Measurements from ENCODE around the gene ELAC2. TPM values are rescaled to one million over a fixed set of nuclear protein-coding genes. Genes with fewer than 3 reads are reported as not detected.

The ELAC2 gene
- polyA plus RNA-seq, 1 experiment = 71.0 TPM

GRCh38 chr17:12996941-12997340 lies 20.9 kb downstream of the ELAC2 start:
- CTCF ChIA-PET = interaction anchor here (1.4 kb wide), 1 partner anchor 255 kb away, joined by 6 read pairs; no protein-coding TSS in a partner anchor
- POLR2A ChIA-PET = no interaction called here
- H3K36me3 ChIP-seq (ENCODE audit: control insufficient read depth, insufficient read depth, low read length) = peaks cover 58% of the 10 kb centered on the region
- no peak overlapping the region for H3K4me3 ChIP-seq (ENCODE audit: low read depth, low read length)
- DNase-seq (ENCODE audit: low read depth) = no peak
- no peak for TF ChIP-seq CTCF (IDR thresholded peaks at IDR 0.05; ENCODE audit: insufficient read depth, low read depth, low read length)
- H3K27me3 ChIP-seq (ENCODE audit: control insufficient read depth, insufficient read depth, low read length) = no peaks in the 10 kb centered on the region

GRCh38 chr17:12996357-12996756 lies 21.5 kb downstream of the ELAC2 start:
- no peak for DNase-seq (ENCODE audit: low read depth)
- ChIA-PET POLR2A (no interaction called here), CTCF (no interaction called here)
- Histone ChIP-seq H3K27me3 (ENCODE audit: control insufficient read depth, insufficient read depth, low read length) (no peaks in the 10 kb centered on the region), H3K4me3 (ENCODE audit: low read depth, low read length) (no peak overlapping the region), H3K36me3 (ENCODE audit: control insufficient read depth, insufficient read depth, low read length) (peaks cover 58% of the 10 kb centered on the region)
- TF ChIP-seq CTCF (IDR thresholded peaks at IDR 0.05; ENCODE audit: insufficient read depth, low read depth, low read length) = no peak

- POLR2A ChIA-PET = no interaction called here
- no peak for TF ChIP-seq CTCF (IDR thresholded peaks at IDR 0.05; ENCODE audit: insufficient read depth, low read depth, low read length)
These were observed 21.9 kb downstream of the ELAC2 start for GRCh38 chr17:12995896-12996295.

GRCh38 chr17:12995106-12995895 lies 22.5 kb downstream of the ELAC2 start:
- no peak for DNase-seq (ENCODE audit: low read depth)
- Histone ChIP-seq H3K36me3 (ENCODE audit: control insufficient read depth, insufficient read depth, low read length) (peaks cover 55% of the 10 kb centered on the region), H3K4me3 (ENCODE audit: low read depth, low read length) (no peak overlapping the region), H3K27me3 (ENCODE audit: control insufficient read depth, insufficient read depth, low read length) (no peaks in the 10 kb centered on the region)
- ChIA-PET CTCF (interaction anchor here (1.1 kb wide), 1 partner anchor 7 kb away, joined by 3 read pairs; no protein-coding TSS in a partner anchor), POLR2A (no interaction called here)
- no peak for TF ChIP-seq CTCF (IDR thresholded peaks at IDR 0.05; ENCODE audit: insufficient read depth, low read depth, low read length)

More at GRCh38 chr17:12995896-12996295, 21.9 kb downstream of the ELAC2 start:
- DNase-seq (ENCODE audit: low read depth) = no peak
- Histone ChIP-seq H3K27me3 (ENCODE audit: control insufficient read depth, insufficient read depth, low read length) (no peaks in the 10 kb centered on the region), H3K36me3 (ENCODE audit: control insufficient read depth, insufficient read depth, low read length) (peaks cover 60% of the 10 kb centered on the region), H3K4me3 (ENCODE audit: low read depth, low read length) (no peak overlapping the region)
- CTCF ChIA-PET = no interaction called here

- ChIA-PET POLR2A (no interaction called here), CTCF (interaction anchor here (0.7 to 1.1 kb wide), 2 partner anchors 8 to 327 kb away, joined by 3 read pairs; no protein-coding TSS in a partner anchor)
- TF ChIP-seq CTCF (IDR thresholded peaks at IDR 0.05; ENCODE audit: insufficient read depth, low read depth, low read length) = no peak
- Histone ChIP-seq H3K27me3 (ENCODE audit: control insufficient read depth, insufficient read depth, low read length) (no peaks in the 10 kb centered on the region), H3K4me3 (ENCODE audit: low read depth, low read length) (no peak overlapping the region), H3K36me3 (ENCODE audit: control insufficient read depth, insufficient read depth, low read length) (peaks cover 50% of the 10 kb centered on the region)
- no peak for DNase-seq (ENCODE audit: low read depth)
These were observed 23.3 kb downstream of the ELAC2 start for GRCh38 chr17:12994341-12995074.

Measured in BJ (cell line).